D721Med (cell line): Measurements from ENCODE around the gene RPRD2.
"Not testable (repeated sequence)": the region's sequence is repeated elsewhere in the genome, so short reads cannot be mapped to it uniquely, and the experiment has no call there.

Experiments
- DNase-seq: peaks from one replicate; pipeline ENCODE4 v3.0.0; 2011; ENCODE audit warnings: low spot score; ENCODE audit not compliant: insufficient read length
- FAIRE-seq: peaks from 2 replicates; lab custom pipeline; 2011; peaks lifted over from hg19 to GRCh38; lab: Jason Lieb, UNC
- CTCF ChIP-seq: IDR thresholded peaks from 2 replicates; pipeline ENCODE4 v1.5.1; 2012; ENCODE audit warnings: mild to moderate bottlenecking, control low read depth; ENCODE audit not compliant: insufficient read depth; ENCODE audit errors: missing control alignments

The RPRD2 gene

GRCh38 chr1:150363426-150364230 is at the start of gene RPRD2:
RPRD2 (plus strand) TSS chr1:150364147; CDS start chr1:150364715, 568 bp downstream.
- DNase-seq (peak; percentile 84), FAIRE-seq (peak; percentile 72)
- no peak for TF ChIP-seq CTCF

GRCh38 chr1:150314691-150315090 is 49.3 kb upstream of the RPRD2 start:
- FAIRE-seq, DNase-seq: not testable (repeated sequence)

- DNase-seq (no peak), FAIRE-seq (no peak)
- no peak for TF ChIP-seq CTCF
Observed at GRCh38 chr1:150320667-150320978, 43.3 kb upstream of the RPRD2 start.

- DNase-seq: no peak
- TF ChIP-seq CTCF: no peak
- FAIRE-seq: no peak
Observed at GRCh38 chr1:150321826-150322166, 42.2 kb upstream of the RPRD2 start.

GRCh38 chr1:150322310-150322709 is 41.6 kb upstream of the RPRD2 start:
- DNase-seq (no peak), FAIRE-seq (peak; percentile 25)
- TF ChIP-seq CTCF: no peak

- no peak for TF ChIP-seq CTCF
- DNase-seq: no peak
- no peak for FAIRE-seq
Observed at GRCh38 chr1:150332651-150333290, 31.2 kb upstream of the RPRD2 start.

GRCh38 chr1:150346316-150346715 is 17.6 kb upstream of the RPRD2 start:
- FAIRE-seq: peak; percentile 99
- TF ChIP-seq CTCF: no peak

More at GRCh38 chr1:150346316-150346715, 17.6 kb upstream of the RPRD2 start:
- peak; percentile 72 for DNase-seq
